Smooth muscle cell (in vitro differentiated cells): ENCODE data around the gene C9orf57. TPM values are rescaled to one million over a fixed set of nuclear protein-coding genes. Genes with fewer than 3 reads are reported as not detected.

Experiments
- DNase-seq: peaks from one replicate; lab custom pipeline; 2025; ENCODE audit not compliant: unreplicated experiment; lab: John Stamatoyannopoulos, UW
- H2AFZ ChIP-seq: fragments of 200-600 bp; sonication (generic); 2 replicates; pipeline ENCODE4 v1.6.0; 2016; ENCODE audit warnings: antibody characterized with exemption, low read depth, mild to moderate bottlenecking
- H3F3A ChIP-seq: fragments of 200-600 bp; sonication (generic); 2 replicates; pipeline ENCODE4 v1.6.0; 2017; ENCODE audit warnings: antibody characterized with exemption, low read depth
- H3K27ac ChIP-seq: fragments of 200-600 bp; sonication (generic); 2 replicates; pipeline ENCODE4 v1.5.1; 2016; ENCODE audit warnings: low read depth, mild to moderate bottlenecking
- H3K27me3 ChIP-seq: fragments of 200-600 bp; sonication (generic); 2 replicates; pipeline ENCODE4 v1.6.1; 2016; ENCODE audit warnings: low read depth, mild to moderate bottlenecking
- H3K36me3 ChIP-seq: fragments of 200-600 bp; sonication (generic); 2 replicates; pipeline ENCODE4 v1.5.1; 2016; ENCODE audit warnings: low read depth
- H3K4me1 ChIP-seq: fragments of 200-600 bp; sonication (generic); 2 replicates; pipeline ENCODE4 v1.5.1; 2016; ENCODE audit warnings: low read depth
- H3K4me2 ChIP-seq: fragments of 200-600 bp; sonication (generic); 2 replicates; pipeline ENCODE4 v1.6.0; 2016; ENCODE audit warnings: mild to moderate bottlenecking
- H3K4me3 ChIP-seq: fragments of 200-600 bp; sonication (generic); 2 replicates; pipeline ENCODE4 v1.5.1; 2016; ENCODE audit warnings: mild to moderate bottlenecking
- H3K79me2 ChIP-seq: fragments of 200-600 bp; sonication (generic); 2 replicates; pipeline ENCODE4 v1.6.0; 2016; ENCODE audit warnings: low read depth, mild to moderate bottlenecking
- H3K9ac ChIP-seq: fragments of 200-600 bp; sonication (generic); 2 replicates; pipeline ENCODE4 v1.6.0; 2016; ENCODE audit warnings: low read depth
- H3K9me3 ChIP-seq: fragments of 200-600 bp; sonication (generic); replicated peaks from 2 replicates; pipeline ENCODE4 v1.5.1; 2016; ENCODE audit warnings: low read depth
- H4K20me1 ChIP-seq: fragments of 200-600 bp; sonication (generic); 2 replicates; pipeline ENCODE4 v1.6.0; 2016; ENCODE audit warnings: low read depth
- WGBS: methylation state at CpG from one replicate; pipeline ENCODE4 v1.1.7; 2016; ENCODE audit warnings: low lambda C conversion rate; 5-methylcytosine and 5-hydroxymethylcytosine counted together
- polyA plus RNA-seq: library from polyadenylated mRNA; unstranded; fragments of >200 nt; fragmentation: Nextera tagmentation; extraction: Ambion mirVana; gene quantifications from 2 replicates; pipeline ENCODE4 v1.2.1, GENCODE V29; 2016
- total RNA-seq: library from RNA; depleted of rRNA; stranded (reverse); fragments of >200 nt; gene quantifications from 2 replicates; pipeline ENCODE4 v1.2.3, GENCODE V29; 2014
- TF ChIP-seq, protein P1 (sequence below): fragments of 200-600 bp; sonication (generic); IDR thresholded peaks from 2 replicates; pipeline ENCODE4 v1.5.1; 2017; ENCODE audit warnings: borderline replicate concordance, mild to moderate bottlenecking, antibody characterized with exemption; ENCODE audit not compliant: insufficient read depth, poor library complexity, severe bottlenecking

C9orf57 gene
- total and polyA plus RNA-seq, 2 experiments from 2014 or later = not detected

DNA sequence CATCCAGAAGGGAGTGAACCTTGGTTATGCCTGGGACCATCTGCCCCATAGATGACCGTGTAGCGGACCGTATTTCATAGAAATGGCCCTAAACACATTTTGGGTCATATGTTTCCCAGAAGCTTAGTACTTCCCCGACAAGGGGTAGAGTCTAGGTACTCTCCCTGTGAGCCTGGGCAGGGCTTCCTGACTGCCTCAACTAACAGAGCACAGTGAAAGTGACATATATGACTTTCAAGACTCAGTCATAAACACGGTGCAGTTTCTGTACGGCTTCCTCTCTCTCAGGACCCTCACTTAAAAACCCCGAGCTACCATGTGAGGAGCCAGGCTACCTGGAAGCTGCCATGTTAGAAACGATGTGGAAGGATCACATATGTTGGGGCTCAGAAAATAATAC is 20.9 kb downstream of the C9orf57 start:
- no peak overlapping the region for H3K4me2 ChIP-seq

DNA sequence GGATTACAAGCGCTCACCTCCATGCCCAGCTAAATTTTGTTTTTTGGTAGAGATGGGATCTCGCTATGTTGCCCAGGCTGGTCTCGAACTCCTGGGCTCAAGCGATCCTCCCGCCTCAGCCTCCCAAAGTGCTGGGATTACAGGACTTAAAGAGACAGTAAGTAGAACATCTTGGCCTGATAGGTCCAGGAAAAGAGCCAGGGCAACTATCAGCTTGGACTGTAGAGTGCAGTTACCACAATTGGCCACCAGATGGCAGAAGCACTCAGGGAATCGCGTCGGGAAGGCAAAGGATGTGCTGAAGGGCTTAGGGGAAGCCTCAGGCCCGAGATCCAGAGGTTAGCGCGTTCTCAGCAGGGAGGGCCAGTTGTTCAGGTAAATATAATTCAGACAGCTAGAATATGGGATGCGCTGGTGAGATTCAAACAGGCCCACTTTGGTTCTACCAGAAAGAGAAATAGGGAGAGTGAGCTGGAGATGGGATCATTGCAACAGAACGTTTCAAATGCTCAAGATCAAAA is 21.5 kb downstream of the C9orf57 start:
- H3K9ac ChIP-seq = no peak overlapping the region
- H3K27me3 ChIP-seq = no peaks in the 10 kb centered on the region
- no peaks in the 10 kb centered on the region for H3F3A ChIP-seq
- no peaks in the 10 kb centered on the region for H3K9me3 ChIP-seq
- H3K4me2 ChIP-seq = peak overlapping the region; percentile 41
- DNase-seq = peak; percentile 30
- no peaks in the 10 kb centered on the region for H3K79me2 ChIP-seq
- no peaks in the 10 kb centered on the region for H3K4me1 ChIP-seq
- H3K4me3 ChIP-seq = no peak overlapping the region
- WGBS = 18% methylated on average over 13 of the region's 13 CpGs
- H4K20me1 ChIP-seq = no peaks in the 10 kb centered on the region
- TF ChIP-seq, protein P1, sequence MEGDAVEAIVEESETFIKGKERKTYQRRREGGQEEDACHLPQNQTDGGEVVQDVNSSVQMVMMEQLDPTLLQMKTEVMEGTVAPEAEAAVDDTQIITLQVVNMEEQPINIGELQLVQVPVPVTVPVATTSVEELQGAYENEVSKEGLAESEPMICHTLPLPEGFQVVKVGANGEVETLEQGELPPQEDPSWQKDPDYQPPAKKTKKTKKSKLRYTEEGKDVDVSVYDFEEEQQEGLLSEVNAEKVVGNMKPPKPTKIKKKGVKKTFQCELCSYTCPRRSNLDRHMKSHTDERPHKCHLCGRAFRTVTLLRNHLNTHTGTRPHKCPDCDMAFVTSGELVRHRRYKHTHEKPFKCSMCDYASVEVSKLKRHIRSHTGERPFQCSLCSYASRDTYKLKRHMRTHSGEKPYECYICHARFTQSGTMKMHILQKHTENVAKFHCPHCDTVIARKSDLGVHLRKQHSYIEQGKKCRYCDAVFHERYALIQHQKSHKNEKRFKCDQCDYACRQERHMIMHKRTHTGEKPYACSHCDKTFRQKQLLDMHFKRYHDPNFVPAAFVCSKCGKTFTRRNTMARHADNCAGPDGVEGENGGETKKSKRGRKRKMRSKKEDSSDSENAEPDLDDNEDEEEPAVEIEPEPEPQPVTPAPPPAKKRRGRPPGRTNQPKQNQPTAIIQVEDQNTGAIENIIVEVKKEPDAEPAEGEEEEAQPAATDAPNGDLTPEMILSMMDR = peak; percentile 95
- H3K27ac ChIP-seq = no peak overlapping the region
- H3K36me3 ChIP-seq = no peaks in the 10 kb centered on the region
- H2AFZ ChIP-seq = peak overlapping the region; percentile 40

More for the DNA sequence above, 20.9 kb downstream of the C9orf57 start:
- no peaks in the 10 kb centered on the region for H4K20me1 ChIP-seq
- H2AFZ ChIP-seq = no peak overlapping the region
- 91% methylated on average over 8 of the region's 8 CpGs for WGBS
- no peak overlapping the region for H3K4me3 ChIP-seq
- H3K79me2 ChIP-seq = no peaks in the 10 kb centered on the region
- no peaks in the 10 kb centered on the region for H3F3A ChIP-seq
- no peaks in the 10 kb centered on the region for H3K4me1 ChIP-seq
- no peak overlapping the region for H3K9ac ChIP-seq
- H3K36me3 ChIP-seq = no peaks in the 10 kb centered on the region
- H3K27ac ChIP-seq = no peak overlapping the region
- no peak for DNase-seq
- no peaks in the 10 kb centered on the region for H3K27me3 ChIP-seq
- TF ChIP-seq, protein P1 = no peak
- no peaks in the 10 kb centered on the region for H3K9me3 ChIP-seq

DNA sequence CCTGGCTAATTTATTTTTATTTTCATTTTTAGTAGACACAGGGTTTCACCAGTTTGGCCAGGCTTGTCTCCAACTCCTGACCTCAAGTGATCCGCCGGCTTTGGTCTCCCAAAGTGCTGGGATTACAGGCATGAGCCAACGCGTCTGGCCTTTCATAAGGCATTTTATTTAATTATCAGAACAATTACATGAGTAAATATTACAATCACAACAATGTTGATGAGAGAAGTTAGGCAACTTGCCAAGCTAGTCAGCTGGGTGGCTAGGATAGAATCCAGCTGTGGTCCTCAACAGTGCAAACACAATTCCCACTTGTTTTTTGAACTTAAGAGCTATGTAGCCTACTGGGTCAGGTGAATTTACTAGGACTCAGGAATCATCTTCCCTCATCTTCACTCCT is 22.0 kb downstream of the C9orf57 start:
- TF ChIP-seq, protein P1 = no peak
- Histone ChIP-seq H3K27me3 (no peaks in the 10 kb centered on the region), H3K4me1 (no peaks in the 10 kb centered on the region), H2AFZ (no peak overlapping the region), H3K27ac (no peak overlapping the region), H3K79me2 (no peaks in the 10 kb centered on the region), H3K9me3 (no peaks in the 10 kb centered on the region), H3K9ac (no peak overlapping the region), H3F3A (no peaks in the 10 kb centered on the region), H3K4me3 (no peak overlapping the region), H3K4me2 (no peak overlapping the region), H3K36me3 (no peaks in the 10 kb centered on the region), H4K20me1 (no peaks in the 10 kb centered on the region)
- WGBS = 91% methylated on average over 4 of the region's 4 CpGs
- DNase-seq = no peak

DNA sequence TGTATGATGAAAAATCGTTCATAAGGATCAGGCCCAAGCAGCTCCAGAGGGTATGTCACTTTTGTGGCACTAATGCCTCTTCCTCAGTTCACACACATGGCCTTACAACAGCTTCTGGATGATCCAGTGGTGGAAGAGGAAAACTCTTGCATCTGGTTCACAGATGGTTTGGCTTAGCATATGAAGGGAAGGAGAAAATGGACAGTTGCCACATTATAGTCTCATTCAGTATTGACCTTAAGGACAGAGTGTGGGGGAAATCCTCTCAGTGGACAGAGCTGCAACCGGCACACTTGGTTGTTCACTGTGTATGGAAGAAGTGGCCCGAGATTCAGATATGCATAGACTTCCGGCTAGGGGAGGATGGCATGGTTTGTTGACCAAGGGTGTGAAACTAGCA is 22.8 kb downstream of the C9orf57 start:
- Histone ChIP-seq H2AFZ (no peak overlapping the region), H4K20me1 (no peaks in the 10 kb centered on the region), H3K4me3 (no peak overlapping the region), H3K4me2 (no peak overlapping the region), H3K9ac (no peak overlapping the region), H3K4me1 (no peaks in the 10 kb centered on the region), H3K36me3 (no peaks in the 10 kb centered on the region), H3K79me2 (no peaks in the 10 kb centered on the region), H3F3A (no peaks in the 10 kb centered on the region), H3K27me3 (no peaks in the 10 kb centered on the region), H3K9me3 (no peaks in the 10 kb centered on the region), H3K27ac (no peak overlapping the region)
- WGBS = 87% methylated on average over 4 of the region's 4 CpGs
- TF ChIP-seq, protein P1 = no peak
- DNase-seq = no peak
